ENCODE measurements around the gene CHRM4.

DNA sequence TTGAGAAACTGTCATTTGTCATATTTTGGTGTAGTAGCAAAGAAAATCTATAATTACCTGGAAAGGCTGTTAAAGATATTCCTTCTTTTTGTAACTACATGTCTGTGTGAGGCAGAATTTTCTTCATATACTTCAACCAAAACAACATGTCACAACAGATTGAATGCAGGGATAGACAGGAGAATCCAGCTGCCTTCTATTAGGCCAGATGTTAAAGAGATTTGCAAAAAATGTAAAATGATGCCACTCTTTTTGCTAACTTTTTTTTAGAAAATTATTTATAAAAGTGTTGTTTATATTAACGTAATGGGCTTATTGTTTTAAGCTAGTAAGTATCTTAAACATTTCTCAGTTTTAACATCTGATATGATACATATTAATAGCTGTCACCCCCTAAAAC lies 31.6 kb downstream of the CHRM4 start:
- TF ChIP-seq POLR2AphosphoS5 (IDR thresholded peaks at IDR 0.05; ENCODE audit: borderline replicate concordance, low read depth, low read length) (no peak), EZH2 (IDR thresholded peaks at IDR 0.05) (no peak), FOXP2 (optimal IDR thresholded peaks at IDR 0.05; ENCODE audit: control extremely low read depth, extremely low read length, insufficient read depth) (no peak)

Measured in SK-N-MC (cell line).